GM06990 (cell line): ENCODE measurements around the gene SSTR3.

ENCODE experiments used
- DNase-seq: peaks from one replicate; pipeline ENCODE4 v3.0.0-alpha.2; 2011; ENCODE audit not compliant: insufficient read length; ENCODE audit errors: extremely low read depth
- H3K27me3 ChIP-seq: replicated peaks from 2 replicates; pipeline ENCODE4 v1.6.0; 2011; ENCODE audit warnings: low read length; ENCODE audit not compliant: control insufficient read depth, insufficient read depth
- H3K36me3 ChIP-seq: 2 replicates; pipeline ENCODE4 v1.5.1; 2011; ENCODE audit warnings: low read length; ENCODE audit not compliant: control insufficient read depth, insufficient read depth
- H3K4me3 ChIP-seq: replicated peaks from 2 replicates; pipeline ENCODE4 v1.5.1; 2011; ENCODE audit warnings: low read depth, mild to moderate bottlenecking, control low read depth, low read length
- CTCF ChIP-seq: IDR thresholded peaks from 2 replicates; pipeline ENCODE4 v1.5.1; 2011; ENCODE audit warnings: low read length, control low read depth, mild to moderate bottlenecking, inconsistent platforms; ENCODE audit not compliant: insufficient read depth, poor library complexity, severe bottlenecking

SSTR3 gene

GRCh38 chr22:37206841-37207821 lies 5.1 kb downstream of the SSTR3 start:
- DNase-seq, result peak; percentile 17
- no peaks in the 10 kb centered on the region for H3K27me3 ChIP-seq
- no peaks in the 10 kb centered on the region for H3K36me3 ChIP-seq
- TF ChIP-seq CTCF, result no peak
- no peak overlapping the region for H3K4me3 ChIP-seq

- Histone ChIP-seq H3K27me3 (no peaks in the 10 kb centered on the region), H3K36me3 (no peaks in the 10 kb centered on the region), H3K4me3 (no peak overlapping the region)
- DNase-seq, result no peak
- TF ChIP-seq CTCF, result no peak
Measured at GRCh38 chr22:37206118-37206840, 6.0 kb downstream of the SSTR3 start.

GRCh38 chr22:37205046-37205445 lies 7.2 kb downstream of the SSTR3 start:
- TF ChIP-seq CTCF, result no peak
- no peak for DNase-seq
- Histone ChIP-seq H3K27me3 (no peaks in the 10 kb centered on the region), H3K36me3 (no peaks in the 10 kb centered on the region), H3K4me3 (no peak overlapping the region)

- no peak overlapping the region for H3K4me3 ChIP-seq
- TF ChIP-seq CTCF, result no peak
Measured at GRCh38 chr22:37204045-37204655, 8.1 kb downstream of the SSTR3 start.

GRCh38 chr22:37203354-37204044 lies 8.8 kb downstream of the SSTR3 start:
- H3K4me3 ChIP-seq, result no peak overlapping the region
- no peaks in the 10 kb centered on the region for H3K36me3 ChIP-seq
- TF ChIP-seq CTCF, result no peak
- no peaks in the 10 kb centered on the region for H3K27me3 ChIP-seq
- no peak for DNase-seq

More at GRCh38 chr22:37204045-37204655, 8.1 kb downstream of the SSTR3 start:
- Histone ChIP-seq H3K36me3 (no peaks in the 10 kb centered on the region), H3K27me3 (no peaks in the 10 kb centered on the region)
- no peak for DNase-seq
